GM12891 (cell line): ENCODE measurements around the gene AKR1B15.

Experiments
- POLR2A ChIP-seq: IDR thresholded peaks from 2 replicates; pipeline ENCODE4 v1.6.1; 2011; ENCODE audit warnings: low read depth, low read length, control low read depth
- POLR2AphosphoS5 ChIP-seq: IDR thresholded peaks from 2 replicates; pipeline ENCODE4 v1.6.1; 2011; ENCODE audit warnings: low read depth, low read length, control low read depth
- TAF1 ChIP-seq: IDR thresholded peaks from 2 replicates; pipeline ENCODE4 v1.6.1; 2011; ENCODE audit warnings: low read depth, low read length, control low read depth

- no peak for TF ChIP-seq POLR2AphosphoS5
- no peak for TF ChIP-seq POLR2A
- no peak for TF ChIP-seq TAF1
Observed at GRCh38 chr7:134558370-134558769, 9.5 kb downstream of the AKR1B15 start.
